Measurements from ENCODE around the gene CACNA2D2. TPM values are rescaled to one million over a fixed set of nuclear protein-coding genes. Genes with fewer than 3 reads are reported as not detected.
A peak's percentile ranks its signal among the peaks of the same experiment; 100 is the strongest.

Gene CACNA2D2
- total and polyA plus RNA-seq, 11 donors: 0.49 to 3.6 (median 1.5) TPM

DNA sequence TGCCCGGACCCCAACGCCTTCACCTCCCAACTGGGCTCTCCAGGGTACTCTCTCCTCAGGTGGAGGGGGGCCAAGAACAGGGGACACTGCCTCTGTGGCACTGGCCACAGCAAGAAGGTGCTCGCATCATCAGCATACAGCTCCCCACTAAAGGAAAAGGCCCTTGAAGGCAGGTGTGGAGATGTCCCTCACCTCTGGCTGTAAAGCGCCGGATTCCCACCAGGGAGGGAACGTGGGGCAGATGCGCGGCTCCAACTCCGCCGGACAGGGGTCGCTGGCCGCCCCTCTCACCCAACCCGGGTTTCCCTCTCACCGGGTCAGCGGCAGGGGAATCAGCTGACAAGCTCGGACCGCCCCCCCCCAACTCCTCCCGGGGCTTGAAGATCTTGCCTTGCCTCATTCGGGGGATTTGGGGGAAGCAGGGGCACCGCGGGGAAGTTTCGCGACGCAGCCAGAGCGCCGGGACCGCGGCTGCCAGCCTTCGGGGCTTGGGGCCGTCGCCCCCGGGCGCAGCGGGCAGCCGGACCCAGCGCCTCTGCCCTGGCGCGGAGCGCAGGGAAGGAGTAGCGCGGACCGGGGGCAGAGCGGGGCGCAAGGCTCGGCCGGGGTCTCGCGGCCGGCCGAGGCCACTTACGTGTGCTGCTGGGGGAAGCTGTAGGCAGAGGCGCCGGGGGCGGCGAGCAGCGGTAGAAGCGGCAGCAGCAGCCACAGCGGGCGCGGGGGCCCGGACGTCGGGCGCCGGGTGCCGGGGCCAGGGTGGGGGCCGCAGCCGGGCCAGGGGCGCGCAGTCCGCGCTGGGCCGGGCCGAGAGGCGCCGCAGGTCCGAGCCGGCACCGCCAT lies 630 bp downstream of the CACNA2D2 start:
- Histone ChIP-seq H3K4me3 (peak overlapping the region; percentile 37 to 82 (median 60)), H3K9me3 (no peaks in the 10 kb centered on the region), H3K27ac (peak overlapping the region in 2 of 12 donors; percentile 38 to 77), H3K4me1 (peaks cover 0 to 17% (median 7%) of the 10 kb centered on the region in 12 donors), H3K27me3 (peaks cover 0 to 23% (median 2%) of the 10 kb centered on the region in 9 donors), H3K36me3 (no peaks in the 10 kb centered on the region)
- no peak for DNase-seq
- peak in 1 of 4 donors; percentile 10 for ATAC-seq
- TF ChIP-seq, protein P1, sequence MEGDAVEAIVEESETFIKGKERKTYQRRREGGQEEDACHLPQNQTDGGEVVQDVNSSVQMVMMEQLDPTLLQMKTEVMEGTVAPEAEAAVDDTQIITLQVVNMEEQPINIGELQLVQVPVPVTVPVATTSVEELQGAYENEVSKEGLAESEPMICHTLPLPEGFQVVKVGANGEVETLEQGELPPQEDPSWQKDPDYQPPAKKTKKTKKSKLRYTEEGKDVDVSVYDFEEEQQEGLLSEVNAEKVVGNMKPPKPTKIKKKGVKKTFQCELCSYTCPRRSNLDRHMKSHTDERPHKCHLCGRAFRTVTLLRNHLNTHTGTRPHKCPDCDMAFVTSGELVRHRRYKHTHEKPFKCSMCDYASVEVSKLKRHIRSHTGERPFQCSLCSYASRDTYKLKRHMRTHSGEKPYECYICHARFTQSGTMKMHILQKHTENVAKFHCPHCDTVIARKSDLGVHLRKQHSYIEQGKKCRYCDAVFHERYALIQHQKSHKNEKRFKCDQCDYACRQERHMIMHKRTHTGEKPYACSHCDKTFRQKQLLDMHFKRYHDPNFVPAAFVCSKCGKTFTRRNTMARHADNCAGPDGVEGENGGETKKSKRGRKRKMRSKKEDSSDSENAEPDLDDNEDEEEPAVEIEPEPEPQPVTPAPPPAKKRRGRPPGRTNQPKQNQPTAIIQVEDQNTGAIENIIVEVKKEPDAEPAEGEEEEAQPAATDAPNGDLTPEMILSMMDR (IDR thresholded peaks at IDR 0.05): no peak
- TF ChIP-seq POLR2A (IDR thresholded peaks at IDR 0.05): no peak
- WGBS, 4 donors: 1 to 2% (median 2%) methylated on average over 25 to 79 of the region's 79 CpGs
- intact Hi-C loops (cut with DNase I): loop anchor here in 1 of 10 donors (5.0 kb wide), 1 partner anchor 66 kb away; no protein-coding TSS in a partner anchor

DNA sequence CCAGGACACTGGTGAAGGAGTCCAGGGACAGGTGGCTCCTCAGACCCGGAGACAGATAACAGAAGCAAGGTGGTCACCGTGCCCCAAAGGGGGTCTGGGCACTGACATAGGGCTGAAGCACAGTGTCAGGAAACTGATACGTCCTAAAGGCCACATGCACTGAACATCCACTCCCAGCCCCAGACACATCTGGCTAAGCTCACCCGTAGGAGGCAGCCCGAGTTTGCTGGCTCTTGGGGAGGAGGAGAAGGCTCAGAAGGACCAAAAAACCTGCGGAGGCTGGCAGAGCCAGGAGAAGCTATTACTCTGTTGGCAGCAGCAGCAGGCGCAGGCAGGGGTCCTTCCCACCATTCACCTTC lies 1.2 kb downstream of the CACNA2D2 start:
- 29 to 51% (median 38%) methylated on average over 4 to 7 of the region's 7 CpGs for WGBS, 4 donors
- no peak for ATAC-seq
- TF ChIP-seq POLR2A (IDR thresholded peaks at IDR 0.05): no peak
- H3K4me3 ChIP-seq: peak overlapping the region in 7 of 12 donors; percentile 40 to 82 (median 65)
- H3K36me3 ChIP-seq: no peaks in the 10 kb centered on the region
- DNase-seq: no peak
- H3K27ac ChIP-seq: no peak overlapping the region
- H3K27me3 ChIP-seq: peaks cover 0 to 23% (median 2%) of the 10 kb centered on the region in 9 donors
- peaks cover 0 to 17% (median 7%) of the 10 kb centered on the region in 12 donors for H3K4me1 ChIP-seq
- no peaks in the 10 kb centered on the region for H3K9me3 ChIP-seq
- intact Hi-C loops (cut with DNase I): loop anchor here in 1 of 10 donors (5.0 kb wide), 1 partner anchor 65 kb away; no protein-coding TSS in a partner anchor

DNA sequence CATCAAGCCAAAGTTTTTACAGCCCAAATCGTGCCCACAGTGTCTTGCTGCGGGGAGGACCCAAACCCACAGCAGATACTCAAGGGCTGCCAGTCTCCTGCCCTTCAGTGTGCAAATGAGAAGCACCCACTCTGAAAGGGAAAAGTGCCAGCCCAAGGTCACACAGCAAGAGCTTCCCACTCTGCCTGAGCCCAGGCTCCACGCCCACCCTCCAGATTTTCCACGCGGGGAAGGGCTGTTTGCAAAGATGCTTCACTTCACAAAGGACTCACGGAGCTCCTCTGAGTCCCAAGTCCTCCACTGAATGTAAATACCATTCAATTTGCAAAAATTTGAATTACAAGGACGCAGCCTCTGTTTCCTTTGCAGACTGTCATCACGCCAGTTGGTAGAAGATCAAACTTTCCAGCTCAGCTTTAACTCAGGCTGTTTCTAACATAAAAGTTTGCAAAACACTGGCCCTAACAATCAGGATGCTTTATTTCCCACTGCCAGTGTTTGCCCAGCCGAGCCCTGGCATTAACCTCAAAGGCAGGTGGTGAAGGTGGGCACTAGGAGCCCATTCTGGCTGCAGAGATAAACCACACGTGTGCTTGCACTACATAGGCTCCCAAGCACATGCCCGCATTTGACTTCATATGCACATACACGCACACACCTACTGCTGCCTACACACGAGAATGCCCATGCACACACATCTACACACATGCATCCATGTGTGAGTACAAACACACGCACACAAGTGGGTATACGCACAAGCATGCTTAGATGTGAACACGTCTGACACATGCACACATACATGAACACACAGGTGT lies 7.6 kb downstream of the CACNA2D2 start:
- Histone ChIP-seq H3K4me1 (peaks cover 0 to 2% (median 0%) of the 10 kb centered on the region in 12 donors), H3K27me3 (no peaks in the 10 kb centered on the region), H3K27ac (no peak overlapping the region), H3K36me3 (no peaks in the 10 kb centered on the region), H3K9me3 (no peaks in the 10 kb centered on the region), H3K4me3 (no peak overlapping the region)
- TF ChIP-seq POLR2A (IDR thresholded peaks at IDR 0.05): no peak
- TF ChIP-seq, protein P1 (IDR thresholded peaks at IDR 0.05): no peak
- intact Hi-C loops (cut with DNase I): loop anchor here in 1 of 10 donors (5.0 kb wide), 1 partner anchor 104 kb away; no protein-coding TSS in a partner anchor
- 81 to 86% (median 85%) methylated on average over 15 to 16 of the region's 16 CpGs for whole genome bisulfite sequencing, 4 donors
- ATAC-seq: no peak
- no peak for DNase-seq

DNA sequence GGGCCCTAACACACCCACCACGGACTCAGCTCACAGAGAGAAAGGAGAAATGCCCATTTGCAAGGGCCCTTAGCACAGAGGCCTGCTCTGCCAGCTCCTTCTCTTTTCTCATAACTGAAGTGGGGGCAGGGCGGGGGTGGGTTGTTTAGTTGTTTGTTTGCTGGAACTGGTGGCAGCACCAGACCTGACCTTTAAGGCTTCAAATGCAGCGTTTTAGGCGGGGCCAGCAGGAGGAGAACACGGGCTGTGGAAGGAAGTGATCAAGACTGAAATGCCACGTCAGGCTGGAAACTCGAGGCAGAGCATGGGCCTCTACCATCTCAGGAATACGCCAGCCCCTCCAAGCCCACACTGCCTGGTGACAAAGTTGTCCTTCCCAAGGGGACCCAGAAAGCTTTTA lies 9.3 kb downstream of the CACNA2D2 start:
- 79 to 88% (median 85%) methylated on average over 7 to 8 of the region's 8 CpGs for WGBS, 4 donors
- intact Hi-C loops (cut with DNase I): no loop called here
- Histone ChIP-seq H3K27me3 (no peaks in the 10 kb centered on the region), H3K36me3 (no peaks in the 10 kb centered on the region), H3K4me3 (no peak overlapping the region), H3K9me3 (no peaks in the 10 kb centered on the region), H3K27ac (no peak overlapping the region), H3K4me1 (peaks cover 0 to 10% (median 0%) of the 10 kb centered on the region in 12 donors)
- DNase-seq: no peak
- no peak for ATAC-seq
- TF ChIP-seq, protein P1 (IDR thresholded peaks at IDR 0.05): no peak
- TF ChIP-seq POLR2A (IDR thresholded peaks at IDR 0.05): no peak

All from heart left ventricle (tissue), 16 donors.